Fibroblast of mammary gland (primary cell): ENCODE measurements around the gene NEIL1.
A peak's percentile ranks its signal among the peaks of the same experiment; 100 is the strongest.

Source experiments
- DNase-seq: peaks from one replicate; pipeline ENCODE4 v3.0.0-alpha.2; 2010; ENCODE audit warnings: low read depth
- H3K4me3 ChIP-seq: 2 replicates; pipeline ENCODE4 v1.5.1; 2011; ENCODE audit warnings: low read depth, mild to moderate bottlenecking, low read length, moderate library complexity; ENCODE audit not compliant: control insufficient read depth
- TF ChIP-seq, protein P1 (sequence below): conservative IDR thresholded peaks from 2 replicates; pipeline ENCODE4 v1.5.1; 2011; ENCODE audit warnings: low read depth, low read length, inconsistent platforms; ENCODE audit not compliant: control insufficient read depth, insufficient read depth

NEIL1 gene

GRCh38 chr15:75359537-75360250 is 12.9 kb downstream of the NEIL1 start:
- no peak overlapping the region for H3K4me3 ChIP-seq
- TF ChIP-seq, protein P1, sequence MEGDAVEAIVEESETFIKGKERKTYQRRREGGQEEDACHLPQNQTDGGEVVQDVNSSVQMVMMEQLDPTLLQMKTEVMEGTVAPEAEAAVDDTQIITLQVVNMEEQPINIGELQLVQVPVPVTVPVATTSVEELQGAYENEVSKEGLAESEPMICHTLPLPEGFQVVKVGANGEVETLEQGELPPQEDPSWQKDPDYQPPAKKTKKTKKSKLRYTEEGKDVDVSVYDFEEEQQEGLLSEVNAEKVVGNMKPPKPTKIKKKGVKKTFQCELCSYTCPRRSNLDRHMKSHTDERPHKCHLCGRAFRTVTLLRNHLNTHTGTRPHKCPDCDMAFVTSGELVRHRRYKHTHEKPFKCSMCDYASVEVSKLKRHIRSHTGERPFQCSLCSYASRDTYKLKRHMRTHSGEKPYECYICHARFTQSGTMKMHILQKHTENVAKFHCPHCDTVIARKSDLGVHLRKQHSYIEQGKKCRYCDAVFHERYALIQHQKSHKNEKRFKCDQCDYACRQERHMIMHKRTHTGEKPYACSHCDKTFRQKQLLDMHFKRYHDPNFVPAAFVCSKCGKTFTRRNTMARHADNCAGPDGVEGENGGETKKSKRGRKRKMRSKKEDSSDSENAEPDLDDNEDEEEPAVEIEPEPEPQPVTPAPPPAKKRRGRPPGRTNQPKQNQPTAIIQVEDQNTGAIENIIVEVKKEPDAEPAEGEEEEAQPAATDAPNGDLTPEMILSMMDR, result no peak
- no peak for DNase-seq

DNA sequence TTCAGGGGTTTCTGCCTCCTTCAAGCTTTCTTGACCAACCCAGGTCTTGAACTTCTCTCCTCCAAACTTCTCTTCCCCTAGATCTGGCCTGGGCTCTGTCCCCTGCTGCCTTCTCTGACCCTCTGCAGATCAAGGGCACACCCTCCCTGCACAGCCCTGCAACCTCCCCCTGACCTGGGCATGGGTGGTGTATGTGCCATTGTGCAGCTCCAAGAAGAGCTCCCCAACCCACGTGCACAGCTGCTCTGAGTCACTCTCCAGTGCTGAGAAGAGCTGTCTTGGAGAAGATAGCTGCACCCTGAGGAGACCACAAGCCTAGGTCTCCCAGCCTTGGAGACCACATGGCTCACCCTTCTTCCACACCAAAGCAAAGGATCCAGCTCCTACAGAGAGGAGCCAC is 13.6 kb downstream of the NEIL1 start:
- no peak overlapping the region for H3K4me3 ChIP-seq
- TF ChIP-seq, protein P1, result no peak

DNA sequence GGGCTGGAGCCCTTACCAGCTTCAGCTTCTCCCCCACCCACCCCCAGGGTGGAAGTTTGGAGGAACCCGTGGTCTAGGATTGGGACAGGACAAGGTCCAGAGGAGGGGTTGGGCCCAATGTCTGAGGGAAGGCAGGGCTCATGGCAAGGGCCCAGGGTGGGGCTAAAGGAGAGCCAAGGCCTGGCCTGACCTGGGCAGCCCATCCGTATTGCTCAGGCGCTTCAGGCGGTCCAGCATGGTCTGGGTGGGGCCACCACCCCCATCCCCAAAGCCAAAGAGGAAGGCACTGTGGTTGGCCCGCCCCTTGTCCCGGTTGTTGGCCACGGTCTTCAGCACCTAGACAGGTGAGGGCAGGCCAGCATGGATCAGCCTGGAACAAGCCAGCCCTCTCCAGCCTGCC is 14.0 kb downstream of the NEIL1 start:
- DNase-seq, result no peak
- no peak overlapping the region for H3K4me3 ChIP-seq
- TF ChIP-seq, protein P1, result no peak

More for the DNA sequence above, 13.6 kb downstream of the NEIL1 start:
- DNase-seq, result peak; percentile 22

- no peak overlapping the region for H3K4me3 ChIP-seq
- TF ChIP-seq, protein P1, result no peak
- no peak for DNase-seq
Measured at GRCh38 chr15:75361361-75361988, 14.6 kb downstream of the NEIL1 start.

DNA sequence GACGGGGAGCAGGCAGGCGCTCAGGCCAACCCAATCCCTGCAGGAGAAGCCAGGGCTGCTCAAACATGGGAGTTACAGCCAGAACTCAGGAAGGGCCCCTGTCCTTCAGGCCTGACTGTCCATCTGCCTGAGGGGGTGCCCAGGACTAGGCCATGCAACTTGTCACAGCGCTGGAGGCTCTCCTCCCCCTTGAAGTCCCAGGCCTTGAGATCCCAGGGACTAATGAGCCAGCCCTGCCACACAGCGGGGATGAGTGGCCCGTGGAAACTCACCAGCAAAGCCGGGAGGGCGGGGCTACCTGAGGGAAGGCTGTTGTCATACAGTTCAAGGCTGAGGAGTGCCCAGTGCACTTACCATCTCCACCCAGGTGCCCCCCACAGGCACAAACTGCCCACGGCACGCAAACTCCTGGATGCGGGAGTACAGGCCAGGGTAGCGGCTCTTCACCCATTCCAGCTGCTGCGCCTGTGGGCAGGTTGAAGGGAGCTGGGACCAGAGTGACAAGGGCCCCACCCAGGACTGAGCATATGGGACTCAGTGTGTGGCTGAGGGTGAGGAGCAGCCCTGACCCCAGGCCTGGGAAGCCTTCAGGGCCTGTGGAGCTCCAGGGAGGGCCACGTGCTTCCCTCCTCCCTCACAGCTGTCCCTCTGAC is 15.3 kb downstream of the NEIL1 start:
- DNase-seq, result no peak
- TF ChIP-seq, protein P1, result no peak
- H3K4me3 ChIP-seq, result no peak overlapping the region

GRCh38 chr15:75362642-75363249 is 15.9 kb downstream of the NEIL1 start:
- no peak overlapping the region for H3K4me3 ChIP-seq
- no peak for DNase-seq
- TF ChIP-seq, protein P1, result no peak
